ENCODE measurements around the gene KLK13.

Gene KLK13

GRCh38 chr19:51064534-51065220, at the start of gene KLK13:
Gene KLK13, minus strand, starts transcription at chr19:51065092. Its CDS starts 25 bp downstream, at chr19:51065067.
- no peak for DNase-seq (ENCODE audit: low read depth, low spot score)
- no peaks in the 10 kb centered on the region for H3K9me3 ChIP-seq (ENCODE audit: control insufficient read depth, insufficient read depth, low read length)
- H3K4me3 ChIP-seq (ENCODE audit: low read length) = peak within 1 kb of the TSS; percentile 52; the same call in 1 of the 2 replicates
- no peak within 1 kb of the TSS for H3K27ac ChIP-seq (ENCODE audit: low read length)
- no CpG with 5 or more reads among the region's 38 CpGs for WGBS (ENCODE audit: insufficient coverage, insufficient read length)
- no peaks in the 10 kb centered on the region for H3K27me3 ChIP-seq (ENCODE audit: control insufficient read depth, insufficient read depth, low read length)
- H3K36me3 ChIP-seq (ENCODE audit: control insufficient read depth, insufficient read depth, low read length) = no peaks in the 10 kb centered on the region
- H3K4me1 ChIP-seq (ENCODE audit: control insufficient read depth, insufficient read depth, low read length) = no peaks in the 10 kb centered on the region; the same call in 1 of the 2 replicates

GRCh38 chr19:51114087-51114729, 49.3 kb upstream of the KLK13 start:
- Histone ChIP-seq H3K4me1 (ENCODE audit: control insufficient read depth, insufficient read depth, low read length) (no peaks in the 10 kb centered on the region), H3K4me3 (ENCODE audit: low read length) (no peak overlapping the region), H3K36me3 (ENCODE audit: control insufficient read depth, insufficient read depth, low read length) (no peaks in the 10 kb centered on the region), H3K27ac (ENCODE audit: low read length) (no peak overlapping the region), H3K27me3 (ENCODE audit: control insufficient read depth, insufficient read depth, low read length) (no peaks in the 10 kb centered on the region), H3K9me3 (ENCODE audit: control insufficient read depth, insufficient read depth, low read length) (no peaks in the 10 kb centered on the region)
- no peak for DNase-seq (ENCODE audit: low read depth, low spot score)
- WGBS (ENCODE audit: insufficient coverage, insufficient read length) = no CpG with 5 or more reads among the region's 6 CpGs

- Histone ChIP-seq H3K9me3 (ENCODE audit: control insufficient read depth, insufficient read depth, low read length) (no peaks in the 10 kb centered on the region), H3K27me3 (ENCODE audit: control insufficient read depth, insufficient read depth, low read length) (no peaks in the 10 kb centered on the region), H3K4me1 (ENCODE audit: control insufficient read depth, insufficient read depth, low read length) (peaks cover 1% of the 10 kb centered on the region; the same call in 1 of the 2 replicates), H3K27ac (ENCODE audit: low read length) (no peak overlapping the region), H3K4me3 (ENCODE audit: low read length) (no peak overlapping the region), H3K36me3 (ENCODE audit: control insufficient read depth, insufficient read depth, low read length) (no peaks in the 10 kb centered on the region)
- DNase-seq (ENCODE audit: low read depth, low spot score) = no peak
- no CpG with 5 or more reads among the region's 6 CpGs for WGBS (ENCODE audit: insufficient coverage, insufficient read length)
Observed at GRCh38 chr19:51111606-51112005, 46.7 kb upstream of the KLK13 start.

- WGBS (ENCODE audit: insufficient coverage, insufficient read length) = no CpG with 5 or more reads among the region's 1 CpG
- Histone ChIP-seq H3K4me3 (ENCODE audit: low read length) (no peak overlapping the region), H3K27me3 (ENCODE audit: control insufficient read depth, insufficient read depth, low read length) (no peaks in the 10 kb centered on the region), H3K27ac (ENCODE audit: low read length) (no peak overlapping the region), H3K36me3 (ENCODE audit: control insufficient read depth, insufficient read depth, low read length) (no peaks in the 10 kb centered on the region), H3K4me1 (ENCODE audit: control insufficient read depth, insufficient read depth, low read length) (peaks cover 1% of the 10 kb centered on the region; the same call in 1 of the 2 replicates), H3K9me3 (ENCODE audit: control insufficient read depth, insufficient read depth, low read length) (no peaks in the 10 kb centered on the region)
- DNase-seq (ENCODE audit: low read depth, low spot score) = no peak
Observed at GRCh38 chr19:51110666-51110971, 45.7 kb upstream of the KLK13 start.

GRCh38 chr19:51108805-51109146, 43.9 kb upstream of the KLK13 start:
- Histone ChIP-seq H3K9me3 (ENCODE audit: control insufficient read depth, insufficient read depth, low read length) (no peaks in the 10 kb centered on the region), H3K4me1 (ENCODE audit: control insufficient read depth, insufficient read depth, low read length) (peaks cover 1% of the 10 kb centered on the region; the same call in 1 of the 2 replicates), H3K27ac (ENCODE audit: low read length) (no peak overlapping the region), H3K27me3 (ENCODE audit: control insufficient read depth, insufficient read depth, low read length) (no peaks in the 10 kb centered on the region), H3K36me3 (ENCODE audit: control insufficient read depth, insufficient read depth, low read length) (peaks cover 6% of the 10 kb centered on the region; the same call in 1 of the 2 replicates), H3K4me3 (ENCODE audit: low read length) (peak overlapping the region; percentile 44; the same call in 1 of the 2 replicates)
- no peak for DNase-seq (ENCODE audit: low read depth, low spot score)
- no CpG with 5 or more reads among the region's 15 CpGs for WGBS (ENCODE audit: insufficient coverage, insufficient read length)

GRCh38 chr19:51108066-51108804, 43.3 kb upstream of the KLK13 start, which contains the start of gene CTU1:
Gene CTU1, minus strand, starts transcription at chr19:51108409. Its CDS starts 3,840 bp downstream, at chr19:51104569.
- Histone ChIP-seq H3K36me3 (ENCODE audit: control insufficient read depth, insufficient read depth, low read length) (peaks cover 8% of the 10 kb centered on the region; the same call in 1 of the 2 replicates), H3K4me3 (ENCODE audit: low read length) (peak within 1 kb of the TSS; percentile 78), H3K27ac (ENCODE audit: low read length) (no peak within 1 kb of the TSS), H3K4me1 (ENCODE audit: control insufficient read depth, insufficient read depth, low read length) (peaks cover 1% of the 10 kb centered on the region; the same call in 1 of the 2 replicates), H3K9me3 (ENCODE audit: control insufficient read depth, insufficient read depth, low read length) (no peaks in the 10 kb centered on the region), H3K27me3 (ENCODE audit: control insufficient read depth, insufficient read depth, low read length) (no peaks in the 10 kb centered on the region)
- peak; percentile 96 for DNase-seq (ENCODE audit: low read depth, low spot score)
- WGBS (ENCODE audit: insufficient coverage, insufficient read length) = no CpG with 5 or more reads among the region's 43 CpGs

- H3K36me3 ChIP-seq (ENCODE audit: control insufficient read depth, insufficient read depth, low read length) = peaks cover 8% of the 10 kb centered on the region; the same call in 1 of the 2 replicates
- peaks cover 1% of the 10 kb centered on the region; the same call in 1 of the 2 replicates for H3K4me1 ChIP-seq (ENCODE audit: control insufficient read depth, insufficient read depth, low read length)
- H3K27ac ChIP-seq (ENCODE audit: low read length) = no peak overlapping the region
- DNase-seq (ENCODE audit: low read depth, low spot score) = no peak
- no peaks in the 10 kb centered on the region for H3K27me3 ChIP-seq (ENCODE audit: control insufficient read depth, insufficient read depth, low read length)
- no CpG with 5 or more reads among the region's 18 CpGs for WGBS (ENCODE audit: insufficient coverage, insufficient read length)
- no peaks in the 10 kb centered on the region for H3K9me3 ChIP-seq (ENCODE audit: control insufficient read depth, insufficient read depth, low read length)
- H3K4me3 ChIP-seq (ENCODE audit: low read length) = peak overlapping the region; percentile 78; the same call in 1 of the 2 replicates
Observed at GRCh38 chr19:51107406-51108065, 42.6 kb upstream of the KLK13 start.

- H3K9me3 ChIP-seq (ENCODE audit: control insufficient read depth, insufficient read depth, low read length) = no peaks in the 10 kb centered on the region
- DNase-seq (ENCODE audit: low read depth, low spot score) = no peak
- peaks cover 8% of the 10 kb centered on the region; the same call in 1 of the 2 replicates for H3K36me3 ChIP-seq (ENCODE audit: control insufficient read depth, insufficient read depth, low read length)
- no CpG with 5 or more reads among the region's 49 CpGs for WGBS (ENCODE audit: insufficient coverage, insufficient read length)
- no peak overlapping the region for H3K27ac ChIP-seq (ENCODE audit: low read length)
- no peaks in the 10 kb centered on the region for H3K27me3 ChIP-seq (ENCODE audit: control insufficient read depth, insufficient read depth, low read length)
- no peak overlapping the region for H3K4me3 ChIP-seq (ENCODE audit: low read length)
- peaks cover 1% of the 10 kb centered on the region; the same call in 1 of the 2 replicates for H3K4me1 ChIP-seq (ENCODE audit: control insufficient read depth, insufficient read depth, low read length)
Observed at GRCh38 chr19:51103926-51104341, 39.0 kb upstream of the KLK13 start.

GRCh38 chr19:51102991-51103390, 38.1 kb upstream of the KLK13 start:
- DNase-seq (ENCODE audit: low read depth, low spot score) = no peak
- H3K9me3 ChIP-seq (ENCODE audit: control insufficient read depth, insufficient read depth, low read length) = no peaks in the 10 kb centered on the region
- H3K27me3 ChIP-seq (ENCODE audit: control insufficient read depth, insufficient read depth, low read length) = no peaks in the 10 kb centered on the region
- H3K4me1 ChIP-seq (ENCODE audit: control insufficient read depth, insufficient read depth, low read length) = peaks cover 1% of the 10 kb centered on the region; the same call in 1 of the 2 replicates
- H3K4me3 ChIP-seq (ENCODE audit: low read length) = no peak overlapping the region
- H3K36me3 ChIP-seq (ENCODE audit: control insufficient read depth, insufficient read depth, low read length) = peaks cover 8% of the 10 kb centered on the region; the same call in 1 of the 2 replicates
- no CpG with 5 or more reads among the region's 7 CpGs for WGBS (ENCODE audit: insufficient coverage, insufficient read length)
- H3K27ac ChIP-seq (ENCODE audit: low read length) = no peak overlapping the region
